Measurements from ENCODE around the gene PAX8.

PAX8 gene

DNA sequence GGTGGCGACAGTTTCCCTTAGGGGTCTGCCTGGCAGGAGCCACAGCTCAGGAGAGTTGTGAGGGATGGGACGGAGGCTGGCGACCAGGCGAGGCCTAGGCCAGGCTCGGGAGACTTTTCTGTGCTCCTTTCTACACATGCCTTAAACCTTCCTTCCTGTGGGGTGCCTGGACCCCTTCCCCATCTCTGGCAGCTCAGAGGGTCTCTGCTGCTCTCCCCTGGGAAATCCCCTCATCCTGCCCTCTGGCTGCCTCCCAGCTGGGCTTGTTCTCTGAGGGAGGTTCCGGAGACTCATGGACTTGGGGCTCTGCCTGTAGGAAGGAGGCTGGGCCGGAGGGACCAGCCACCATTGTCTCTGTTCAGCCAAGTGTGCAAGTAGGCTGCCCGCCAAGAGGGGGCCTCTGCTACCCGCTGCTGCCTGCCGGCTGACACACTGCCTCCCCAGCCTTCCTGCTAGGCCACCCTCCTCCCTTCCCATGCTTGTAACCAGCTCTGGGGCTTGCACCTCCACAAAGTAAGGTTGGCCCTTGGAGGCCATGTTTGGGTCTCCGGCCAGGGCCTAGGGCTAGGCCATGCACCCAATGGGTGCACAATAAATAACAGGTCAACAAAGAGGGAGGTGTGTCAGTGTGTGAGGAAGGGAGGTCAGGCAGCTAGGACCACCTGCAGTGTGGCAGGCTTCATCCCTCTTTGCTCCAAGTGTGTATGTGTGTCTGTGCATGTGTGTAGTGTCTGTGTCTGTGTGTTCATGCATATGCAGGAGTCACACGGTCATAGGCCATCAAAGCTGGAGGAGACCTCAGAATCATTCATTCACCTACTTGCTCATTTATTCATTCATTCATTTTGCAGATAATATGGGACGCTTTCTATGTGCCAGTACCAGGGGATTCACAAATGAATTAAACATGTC lies 76.2 kb downstream of the PAX8 start:
- no peak for DNase-seq (ENCODE audit: low read depth)

- DNase-seq (ENCODE audit: low read depth) = no peak
Observed at GRCh38 chr2:113201496-113202304, 77.0 kb downstream of the PAX8 start.

- DNase-seq (ENCODE audit: low read depth) = no peak
Observed at GRCh38 chr2:113200736-113201490, 77.8 kb downstream of the PAX8 start.

DNA sequence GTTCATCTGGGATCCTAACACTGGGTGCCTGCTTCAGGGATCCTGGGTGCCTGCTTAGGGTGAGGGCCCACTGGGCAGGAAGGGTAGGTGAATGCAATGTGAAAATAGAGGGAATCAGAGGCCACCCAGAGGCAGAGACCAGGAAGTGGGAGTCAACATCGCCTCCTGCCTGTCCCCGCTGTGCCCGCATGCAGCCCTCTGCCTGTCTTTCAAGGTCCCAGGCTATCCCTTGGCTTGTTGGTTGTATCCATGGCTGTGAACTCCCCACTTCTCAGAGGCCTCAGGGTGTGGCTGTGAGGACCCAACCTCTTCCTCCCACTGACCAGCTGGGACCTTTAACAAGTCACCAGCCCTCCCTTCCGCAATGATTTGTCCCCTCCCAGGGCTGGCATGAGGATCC lies 78.5 kb downstream of the PAX8 start:
- no peak for DNase-seq (ENCODE audit: low read depth)

- no peak for DNase-seq (ENCODE audit: low read depth)
Observed at GRCh38 chr2:113198790-113199612, 79.7 kb downstream of the PAX8 start.

- DNase-seq (ENCODE audit: low read depth) = no peak
Observed at GRCh38 chr2:113198048-113198789, 80.5 kb downstream of the PAX8 start.

DNA sequence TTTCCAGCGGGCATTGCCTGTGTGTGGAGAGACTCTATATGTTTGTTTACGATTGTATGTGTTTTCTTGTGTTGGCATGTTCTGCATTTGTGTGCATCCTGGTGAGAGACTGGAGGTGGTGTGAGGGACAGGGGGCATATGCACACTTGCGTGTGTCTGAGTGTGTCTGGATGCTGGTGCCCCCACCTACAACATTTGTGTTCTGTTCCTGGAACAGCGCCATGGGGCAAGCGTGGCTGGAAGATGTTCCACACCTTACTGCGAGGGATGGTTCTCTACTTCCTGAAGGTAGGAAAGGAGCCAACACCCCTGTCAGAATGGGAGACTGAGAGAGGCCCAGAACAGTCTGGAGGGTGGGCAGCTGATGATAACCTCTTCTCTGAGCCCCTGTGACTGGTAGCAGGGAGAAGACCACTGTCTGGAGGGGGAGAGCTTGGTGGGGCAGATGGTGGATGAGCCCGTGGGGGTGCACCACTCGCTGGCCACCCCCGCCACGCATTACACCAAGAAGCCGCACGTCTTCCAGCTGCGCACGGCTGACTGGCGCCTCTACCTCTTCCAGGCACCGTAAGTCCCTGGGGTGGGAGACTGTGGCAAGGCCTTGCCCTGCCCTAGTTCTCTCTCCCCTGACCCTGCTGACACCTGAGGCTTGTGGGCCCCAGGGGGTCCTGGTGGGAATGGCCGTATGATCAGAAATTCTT lies 81.2 kb downstream of the PAX8 start:
- no peak for DNase-seq (ENCODE audit: low read depth)

- DNase-seq (ENCODE audit: low read depth) = no peak
Observed at GRCh38 chr2:113196839-113197238, 81.9 kb downstream of the PAX8 start.

GRCh38 chr2:113195923-113196501 lies 82.7 kb downstream of the PAX8 start:
- DNase-seq (ENCODE audit: low read depth) = no peak

DNA sequence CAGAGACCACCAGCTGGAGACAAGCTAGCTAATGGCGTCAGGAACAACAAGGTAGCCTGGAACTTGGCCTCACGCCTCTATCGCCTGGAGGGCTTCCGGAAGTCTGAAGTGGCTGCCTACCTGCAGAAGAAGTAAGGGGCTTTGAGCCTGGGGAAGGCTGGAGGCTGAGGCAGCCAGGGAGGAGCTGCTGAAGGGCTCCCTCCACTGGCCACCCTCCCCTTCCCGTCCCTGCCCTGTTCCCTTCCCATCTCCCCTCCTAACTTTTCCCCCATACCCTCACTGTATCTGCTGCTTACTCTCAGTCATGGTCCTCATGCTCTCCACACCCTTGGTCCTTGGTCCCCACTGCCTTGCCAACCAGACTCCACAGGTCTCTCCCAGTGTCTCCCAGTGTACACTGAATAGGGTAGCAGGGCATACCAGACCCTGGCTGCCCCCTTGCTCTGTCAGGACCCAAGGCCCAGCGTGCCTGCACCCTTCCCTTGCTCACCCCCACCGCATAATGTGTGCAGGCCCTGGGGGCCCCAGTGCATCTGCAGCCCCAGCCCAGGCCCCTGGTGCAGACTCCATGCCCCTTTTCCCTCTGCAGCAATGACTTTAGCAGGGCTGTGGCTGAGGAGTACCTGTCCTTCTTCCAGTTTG lies 86.1 kb downstream of the PAX8 start:
- no peak for DNase-seq (ENCODE audit: low read depth)

GRCh38 chr2:113190871-113191270 lies 87.8 kb downstream of the PAX8 start:
- DNase-seq (ENCODE audit: low read depth) = no peak

DNA sequence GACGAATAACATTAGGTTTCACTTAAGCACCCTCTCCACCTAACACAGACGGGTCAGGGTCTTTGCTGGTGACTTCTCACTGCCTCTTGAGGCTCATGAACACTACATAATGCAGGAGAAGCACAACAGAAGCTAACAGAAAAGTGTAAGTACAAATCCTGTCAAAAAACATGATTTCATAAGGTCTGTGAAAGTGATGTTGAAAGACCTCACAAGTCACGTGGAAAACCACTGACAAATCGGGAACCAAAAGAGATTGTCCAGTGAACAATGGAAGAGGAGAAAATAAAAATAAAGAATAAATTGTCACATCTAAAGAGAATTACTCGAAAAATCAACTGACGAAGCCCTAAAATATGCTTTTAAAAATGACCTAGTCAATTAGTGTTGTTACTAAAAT lies 91.0 kb downstream of the PAX8 start:
- DNase-seq (ENCODE audit: low read depth) = no peak

GRCh38 chr2:113186433-113186796 lies 92.3 kb downstream of the PAX8 start:
- DNase-seq (ENCODE audit: low read depth) = no peak

DNA sequence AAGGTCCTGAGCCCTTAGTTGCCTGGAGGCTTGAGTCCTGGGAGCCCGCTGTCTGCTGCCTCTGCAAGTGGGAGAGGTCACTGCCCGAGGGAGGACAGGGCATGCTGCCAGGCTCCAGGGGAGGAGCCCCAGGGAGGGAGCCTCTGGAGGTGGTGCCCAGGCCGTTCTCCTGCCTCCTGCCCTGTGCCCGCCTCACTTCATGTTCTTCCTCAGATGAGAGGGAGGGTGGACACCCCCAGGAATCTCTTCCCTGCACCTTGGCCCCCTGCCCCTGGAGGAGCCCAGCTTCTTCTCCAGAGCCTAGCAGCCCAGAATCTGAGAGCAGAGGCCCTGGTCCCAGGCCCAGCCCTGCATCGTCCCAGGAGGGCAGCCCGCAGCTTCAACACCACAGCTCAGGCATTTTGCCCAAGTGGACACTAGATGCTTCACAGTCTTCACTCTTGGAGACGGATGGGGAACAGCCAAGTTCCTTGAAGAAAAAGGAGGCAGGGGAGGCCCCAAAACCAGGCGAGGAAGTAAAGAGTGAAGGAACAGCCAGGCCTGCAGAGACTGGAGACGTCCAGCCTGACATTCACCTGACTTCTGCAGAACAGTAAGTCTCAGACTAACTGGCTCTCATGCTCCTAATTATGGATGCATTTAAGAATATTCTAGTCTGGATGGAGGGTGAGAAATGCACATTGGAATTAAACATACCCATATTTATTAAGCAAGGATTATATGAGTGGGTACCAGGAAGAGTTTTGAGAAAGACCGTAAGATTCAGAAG lies 92.9 kb downstream of the PAX8 start:
- no peak for DNase-seq (ENCODE audit: low read depth)

GRCh38 chr2:113184531-113185230 lies 94.0 kb downstream of the PAX8 start:
- no peak for DNase-seq (ENCODE audit: low read depth)

GRCh38 chr2:113183703-113184102 lies 95.0 kb downstream of the PAX8 start:
- no peak for DNase-seq (ENCODE audit: low read depth)

GRCh38 chr2:113183264-113183663 lies 95.5 kb downstream of the PAX8 start:
- DNase-seq (ENCODE audit: low read depth) = no peak
